ENCODE results near the gene GDAP1L1.
"Not testable (repeated sequence)": the region's sequence is repeated elsewhere in the genome, so short reads cannot be mapped to it uniquely, and the experiment has no call there.

Gene GDAP1L1

GRCh38 chr20:44302026-44302669 lies 55.0 kb downstream of the GDAP1L1 start:
- DNase-seq (ENCODE audit: low read depth in 2 of 2), result no peak

- no peak for DNase-seq (ENCODE audit: low read depth in 2 of 2)
Measured at GRCh38 chr20:44302736-44303135, 55.6 kb downstream of the GDAP1L1 start.

GRCh38 chr20:44304383-44304782 lies 57.3 kb downstream of the GDAP1L1 start:
- no peak for DNase-seq (ENCODE audit: low read depth in 2 of 2)

GRCh38 chr20:44306927-44307326 lies 59.8 kb downstream of the GDAP1L1 start:
- no peak for DNase-seq (ENCODE audit: low read depth in 2 of 2)

- DNase-seq (ENCODE audit: low read depth in 2 of 2), result no peak
Measured at GRCh38 chr20:44309763-44310663, 62.9 kb downstream of the GDAP1L1 start.

GRCh38 chr20:44310664-44311639 lies 63.8 kb downstream of the GDAP1L1 start, which contains the start of gene FITM2:
Gene FITM2 (minus strand): TSS chr20:44311202. CDS start chr20:44311148, 54 bp downstream.
- peak; percentile 95 to 96 for DNase-seq (ENCODE audit: low read depth in 2 of 2)

- DNase-seq (ENCODE audit: low read depth in 2 of 2), result no peak
Measured at GRCh38 chr20:44314870-44315269, 67.8 kb downstream of the GDAP1L1 start.

- no peak for DNase-seq (ENCODE audit: low read depth in 2 of 2)
Measured at GRCh38 chr20:44319839-44320422, 72.8 kb downstream of the GDAP1L1 start.

- DNase-seq (ENCODE audit: low read depth in 2 of 2), result no peak
Measured at GRCh38 chr20:44324343-44324742, 77.2 kb downstream of the GDAP1L1 start.

- peak; percentile 10 to 18 for DNase-seq (ENCODE audit: low read depth in 2 of 2)
Measured at GRCh38 chr20:44326391-44327159, 79.5 kb downstream of the GDAP1L1 start.

- DNase-seq (ENCODE audit: low read depth in 2 of 2), result not testable (repeated sequence)
Measured at GRCh38 chr20:44327748-44328147, 80.6 kb downstream of the GDAP1L1 start.

GRCh38 chr20:44328428-44328827 lies 81.3 kb downstream of the GDAP1L1 start:
- DNase-seq (ENCODE audit: low read depth in 2 of 2), result no peak

All from stimulated activated CD8-positive, alpha-beta memory T cell treated with anti-CD3 and anti-CD28 coated beads, Interleukin-15, amount 100 ng/mL, for 48 hours (primary cell).